HT1080 (cell line): ENCODE measurements around the gene DHX8. TPM values are rescaled to one million over a fixed set of nuclear protein-coding genes. Genes with fewer than 3 reads are reported as not detected.
A peak's percentile ranks its signal among the peaks of the same experiment; 100 is the strongest.
"Not testable (repeated sequence)": the region's sequence is repeated elsewhere in the genome, so short reads cannot be mapped to it uniquely, and the experiment has no call there.

Experiments
- DNase-seq: peaks from one replicate; pipeline ENCODE4 v3.0.0-alpha.2; 2015; ENCODE audit warnings: low read depth
- total RNA-seq: library from RNA; depleted of rRNA; stranded (reverse); fragments of >200 nt; shearing (Covaris generic); gene quantifications from 2 replicates; pipeline ENCODE4 v1.2.3, GENCODE V29; 2014

Gene DHX8
- total RNA-seq, 1 experiment from 2014 or later: 58.9 TPM

DNA sequence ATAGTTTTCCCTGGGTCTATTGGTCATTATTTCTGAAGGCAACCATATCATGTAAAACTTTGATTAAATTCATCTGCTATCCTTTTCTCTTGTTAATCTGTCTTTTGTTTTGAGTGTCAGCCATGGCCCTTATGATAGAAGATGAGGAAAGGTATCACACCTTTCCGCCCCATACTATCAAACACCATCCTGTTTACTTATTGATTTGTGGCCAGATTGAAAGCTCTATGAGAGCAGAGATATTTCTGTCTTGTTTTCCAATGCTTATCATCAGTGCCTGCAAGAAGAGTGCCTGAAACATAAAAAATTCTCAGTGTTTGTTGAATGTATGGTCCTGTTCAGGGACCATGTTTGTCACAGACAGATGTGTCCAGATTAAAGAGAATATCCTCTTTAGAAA lies 22.6 kb upstream of the DHX8 start:
- no peak for DNase-seq

DNA sequence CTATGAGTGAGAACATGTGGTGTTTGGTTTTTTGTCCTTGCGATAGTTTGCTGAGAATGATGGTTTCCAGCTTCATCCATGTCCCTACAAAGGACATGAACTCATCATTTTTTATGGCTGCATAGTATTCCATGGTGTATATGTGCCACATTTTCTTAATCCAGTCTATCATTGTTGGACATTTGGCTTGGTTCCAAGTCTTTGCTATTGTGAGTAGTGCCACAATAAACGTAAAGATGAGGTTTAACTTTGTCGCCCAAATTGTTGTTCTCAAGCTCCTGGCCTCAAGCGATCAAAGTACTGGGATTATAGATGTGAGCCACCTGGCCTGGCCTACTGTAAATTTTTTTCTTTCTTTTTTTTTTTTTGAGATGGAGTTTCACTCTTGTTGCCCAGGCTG lies 21.2 kb upstream of the DHX8 start:
- DNase-seq: not testable (repeated sequence)

DNA sequence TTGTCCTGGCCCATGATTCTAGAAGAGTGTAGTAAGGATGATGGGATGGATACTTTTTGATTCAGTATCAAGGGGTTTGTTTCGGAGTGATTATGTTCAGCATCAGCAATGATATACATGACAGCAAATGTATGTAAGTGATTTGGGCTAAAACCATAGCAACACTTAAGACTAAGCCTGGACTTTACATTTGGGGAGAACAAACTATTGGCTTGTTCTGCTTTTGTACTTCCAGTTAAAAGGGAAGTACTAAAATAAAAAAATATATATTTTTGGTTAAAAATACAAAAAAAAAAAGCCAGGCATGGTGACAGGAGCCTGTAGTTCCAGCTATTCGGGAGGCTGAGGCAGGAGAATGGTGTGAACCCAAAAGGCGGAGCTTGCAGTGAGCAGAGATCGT lies 20.5 kb upstream of the DHX8 start:
- DNase-seq: no peak

DNA sequence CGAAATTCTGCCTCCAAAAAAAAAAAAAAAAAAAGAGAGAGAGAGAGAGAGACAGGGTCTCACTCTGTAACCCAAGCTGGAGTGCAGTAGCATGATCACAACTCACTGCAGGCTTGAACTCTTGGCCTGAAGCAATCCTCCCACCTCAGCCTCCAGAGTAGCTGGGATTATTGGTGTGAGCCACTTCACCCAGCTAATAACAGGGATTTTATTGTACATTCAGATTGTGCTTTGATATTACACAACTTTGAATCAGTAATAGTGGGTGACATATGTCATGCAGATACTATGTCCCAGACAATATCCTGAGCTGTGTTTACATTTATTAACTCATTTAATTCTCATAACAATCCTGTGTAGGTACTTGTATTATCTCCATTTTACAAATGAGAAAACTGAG lies 19.7 kb upstream of the DHX8 start:
- DNase-seq: no peak

DNA sequence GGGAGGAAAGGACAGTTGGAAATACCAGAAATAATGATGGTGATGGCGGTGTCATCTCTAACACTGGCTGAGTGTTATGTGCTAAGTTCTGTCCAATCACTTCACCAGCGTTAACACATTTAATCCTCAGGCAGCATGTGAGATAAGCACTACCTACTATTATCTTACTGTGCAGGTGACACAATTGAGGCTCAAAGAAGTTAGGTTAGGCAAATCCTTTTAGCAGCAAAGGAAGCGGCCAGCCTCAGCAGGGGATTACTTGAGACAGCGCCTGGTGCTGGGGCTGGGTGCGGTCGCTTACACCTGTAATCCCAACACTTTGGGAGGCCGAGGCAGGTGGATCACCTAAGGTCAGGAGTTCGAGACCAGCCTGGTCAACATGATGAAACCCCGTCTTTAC lies 18.7 kb upstream of the DHX8 start:
- no peak for DNase-seq

DNA sequence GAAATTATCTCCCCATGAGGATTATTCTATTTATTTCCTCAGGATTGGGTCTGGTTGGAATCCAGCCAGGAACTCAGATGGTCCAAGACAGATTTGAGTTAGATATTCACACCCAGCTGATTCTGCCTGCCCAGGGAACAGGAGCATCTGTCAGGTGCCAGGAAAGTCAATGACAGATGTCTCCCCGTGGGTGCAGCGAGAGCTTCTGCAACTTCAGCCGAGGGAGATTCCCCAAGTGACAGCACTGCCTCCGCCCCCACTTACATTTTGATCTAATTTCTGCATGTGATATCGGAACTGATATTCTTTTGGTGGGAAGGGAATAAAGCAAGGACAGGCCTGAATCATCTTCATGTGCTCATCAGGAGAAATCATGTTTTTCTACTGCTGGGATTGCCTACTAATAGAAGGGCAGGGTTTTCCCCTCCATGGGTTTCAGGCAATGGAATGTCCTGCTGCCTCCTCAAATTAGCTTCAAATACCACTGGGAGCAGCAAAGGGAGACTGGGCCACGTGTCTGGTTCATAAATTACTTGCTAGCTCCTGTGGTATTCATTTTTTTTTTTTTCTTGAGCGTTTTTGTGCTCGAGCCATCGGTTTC lies 15.7 kb upstream of the DHX8 start:
- peak; percentile 44 for DNase-seq

DNA sequence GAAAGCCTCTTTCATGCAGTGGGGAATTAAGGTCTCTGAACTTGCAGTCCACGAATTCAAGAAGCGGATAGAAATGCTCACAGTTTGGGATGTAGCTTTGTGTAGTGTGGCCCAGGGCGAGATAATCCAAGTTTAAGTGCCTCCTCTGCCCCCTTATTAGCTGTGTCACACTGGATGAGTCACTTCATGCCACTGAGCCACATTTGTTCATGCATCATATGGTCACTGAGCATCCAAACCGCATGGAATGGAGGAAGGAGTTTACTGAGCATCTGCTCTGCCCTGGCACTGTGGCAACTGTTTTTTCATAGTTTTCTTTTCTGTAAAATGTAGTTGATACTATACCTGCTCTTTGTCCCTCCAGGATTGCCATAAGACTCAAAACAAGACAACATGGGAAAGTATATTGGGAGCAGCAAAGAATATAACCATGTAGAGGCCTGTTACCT lies 15.1 kb upstream of the DHX8 start:
- DNase-seq: peak; percentile 84

DNA sequence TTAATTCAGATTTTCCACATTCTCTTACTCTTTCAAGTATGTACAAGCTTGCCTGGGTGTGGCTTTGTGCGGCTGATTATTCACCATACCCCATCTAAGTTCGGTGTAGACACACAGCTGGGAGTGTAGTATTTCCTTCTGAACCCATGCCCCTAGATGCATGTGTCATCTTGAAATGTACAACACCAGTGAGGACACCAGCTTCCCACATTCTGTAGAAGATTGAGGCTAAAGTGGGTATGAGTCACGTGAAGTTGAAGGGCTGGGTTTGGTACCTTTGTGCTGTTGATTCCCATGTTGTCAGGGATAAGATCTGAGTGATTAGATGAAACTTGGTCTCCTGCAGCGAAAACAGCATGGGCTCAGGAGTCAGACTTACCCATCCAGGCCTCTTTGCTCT lies 14.6 kb upstream of the DHX8 start:
- DNase-seq: peak; percentile 98

DNA sequence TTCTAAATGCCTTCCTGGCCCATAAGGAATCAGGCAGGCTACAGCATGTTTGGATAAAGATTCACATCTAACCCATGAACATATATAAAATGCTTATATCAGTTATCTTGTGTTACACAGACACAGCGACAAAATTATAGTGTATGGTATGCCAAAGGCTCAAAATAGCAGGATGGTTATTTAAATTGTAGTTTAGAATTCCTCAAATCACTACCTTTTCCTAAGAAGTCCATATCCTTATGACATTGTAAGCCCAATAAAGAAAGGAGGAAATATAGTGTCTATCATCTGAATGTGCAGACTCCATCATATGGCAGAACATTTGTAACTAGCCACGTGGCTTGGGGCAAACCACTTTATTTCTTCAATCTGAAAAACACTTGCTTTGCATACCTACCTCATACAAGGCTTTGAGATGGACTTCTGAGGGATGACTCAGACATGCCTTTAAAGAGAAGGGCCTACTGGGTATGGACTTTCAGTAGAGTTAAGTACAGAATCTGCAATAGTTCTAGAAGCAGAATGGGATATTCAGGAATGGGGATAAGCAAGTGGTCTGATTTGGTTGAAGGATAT lies 12.1 kb upstream of the DHX8 start:
- DNase-seq: peak; percentile 18

DNA sequence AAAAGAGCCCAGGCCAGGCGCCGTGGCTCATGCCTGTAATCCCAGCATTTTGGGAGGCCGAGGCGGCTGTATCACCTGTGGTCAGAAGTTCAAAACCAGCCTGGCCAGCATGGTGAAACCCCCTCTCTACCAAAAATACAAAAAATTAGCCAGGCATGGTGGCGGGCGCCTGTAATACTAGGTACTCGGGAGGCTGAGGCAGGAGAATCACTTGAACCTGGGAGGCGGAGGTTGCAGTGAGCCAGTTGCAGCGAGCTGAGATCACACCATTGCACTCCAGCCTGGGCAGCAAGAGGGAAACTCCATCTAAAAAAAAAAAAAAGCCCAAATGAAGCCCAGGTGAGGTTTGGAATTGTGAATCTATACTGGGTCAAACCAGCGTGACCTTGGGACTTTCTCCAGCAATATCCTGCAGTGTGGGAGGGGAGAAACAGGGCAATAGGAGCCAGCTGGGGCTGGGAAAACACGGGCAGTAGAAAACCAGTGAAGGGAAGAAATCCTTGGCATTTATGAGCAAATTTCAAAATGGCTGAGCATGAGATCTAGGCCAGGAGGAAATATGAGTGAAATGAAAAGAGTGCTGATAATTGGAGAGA lies 8.2 kb upstream of the DHX8 start:
- DNase-seq: no peak

DNA sequence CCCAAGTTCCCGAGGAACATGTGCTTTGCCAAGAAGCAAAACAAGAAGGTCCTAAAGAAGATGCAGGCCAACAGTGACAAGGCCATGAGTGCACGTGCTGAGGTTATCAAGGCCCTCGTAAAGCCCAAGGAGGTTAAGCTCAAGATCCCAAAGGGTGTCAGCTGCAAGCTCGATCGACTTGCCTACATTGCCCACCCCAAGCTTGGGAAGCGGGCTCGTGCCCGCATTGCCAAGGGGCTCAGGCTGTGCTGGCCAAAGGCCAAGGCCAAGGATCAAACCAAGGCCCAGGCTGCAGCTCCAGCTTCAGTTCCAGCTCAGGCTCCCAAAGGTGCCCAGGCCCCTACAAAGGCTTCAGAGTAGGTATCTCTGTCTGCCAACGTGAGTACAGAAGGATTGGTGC lies 7.5 kb upstream of the DHX8 start:
- not testable (repeated sequence) for DNase-seq

DNA sequence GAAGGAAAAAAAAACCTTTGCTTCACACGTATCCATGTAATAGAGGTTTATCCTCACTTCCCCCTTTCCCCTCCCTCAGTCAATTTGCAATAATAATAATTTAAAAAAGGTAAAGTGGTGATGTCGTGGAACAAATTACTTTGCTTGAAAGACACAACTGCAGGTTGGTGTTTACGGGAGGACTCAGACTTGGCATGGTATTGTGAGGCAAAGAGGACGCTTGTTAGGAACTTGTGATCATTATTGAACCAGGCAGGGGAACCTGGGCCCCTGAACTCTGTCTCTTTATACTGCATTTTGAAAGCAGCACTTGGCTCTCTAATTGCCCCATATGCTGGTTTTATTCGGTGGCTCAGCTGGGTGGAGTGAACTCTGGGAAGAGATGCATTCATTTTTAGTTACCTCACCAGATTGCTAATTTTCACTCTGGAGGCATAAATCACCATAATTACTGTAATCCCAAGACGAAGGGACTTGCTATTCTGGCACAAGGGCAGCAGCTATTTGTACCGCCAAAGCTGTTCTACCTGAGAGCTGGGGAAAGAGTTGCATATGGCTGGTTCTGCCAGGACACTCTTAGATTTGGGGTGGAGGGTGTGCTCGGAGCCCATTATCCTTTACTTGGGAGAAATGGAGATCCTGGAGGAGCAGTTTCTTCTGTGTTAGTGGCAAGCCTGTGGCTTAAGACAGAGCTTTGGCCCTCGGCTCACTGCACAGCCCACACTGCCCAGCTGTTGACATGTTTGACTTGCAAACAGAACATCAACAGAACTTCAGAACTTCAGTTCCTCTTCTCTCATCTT lies 5.7 kb upstream of the DHX8 start:
- no peak for DNase-seq

DNA sequence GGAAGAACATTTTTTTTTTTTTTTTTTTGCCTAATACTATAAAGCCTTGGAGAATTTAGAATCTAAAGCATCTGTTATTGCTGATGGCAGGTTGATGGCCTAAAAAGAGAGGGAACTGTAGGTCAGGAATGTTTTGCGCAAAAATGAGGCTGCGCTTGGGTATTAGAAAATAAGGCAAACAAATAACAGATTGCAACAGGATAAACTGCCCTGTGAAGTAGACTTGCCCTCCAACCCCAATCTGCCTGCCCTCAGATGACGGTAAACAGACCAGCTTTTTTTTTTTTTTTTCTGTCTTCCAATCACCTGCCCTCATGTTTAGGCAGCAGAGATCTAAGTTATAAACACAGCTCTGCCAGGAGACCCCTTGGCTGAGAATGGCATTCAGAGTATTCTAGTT lies 3.8 kb upstream of the DHX8 start:
- no peak for DNase-seq

DNA sequence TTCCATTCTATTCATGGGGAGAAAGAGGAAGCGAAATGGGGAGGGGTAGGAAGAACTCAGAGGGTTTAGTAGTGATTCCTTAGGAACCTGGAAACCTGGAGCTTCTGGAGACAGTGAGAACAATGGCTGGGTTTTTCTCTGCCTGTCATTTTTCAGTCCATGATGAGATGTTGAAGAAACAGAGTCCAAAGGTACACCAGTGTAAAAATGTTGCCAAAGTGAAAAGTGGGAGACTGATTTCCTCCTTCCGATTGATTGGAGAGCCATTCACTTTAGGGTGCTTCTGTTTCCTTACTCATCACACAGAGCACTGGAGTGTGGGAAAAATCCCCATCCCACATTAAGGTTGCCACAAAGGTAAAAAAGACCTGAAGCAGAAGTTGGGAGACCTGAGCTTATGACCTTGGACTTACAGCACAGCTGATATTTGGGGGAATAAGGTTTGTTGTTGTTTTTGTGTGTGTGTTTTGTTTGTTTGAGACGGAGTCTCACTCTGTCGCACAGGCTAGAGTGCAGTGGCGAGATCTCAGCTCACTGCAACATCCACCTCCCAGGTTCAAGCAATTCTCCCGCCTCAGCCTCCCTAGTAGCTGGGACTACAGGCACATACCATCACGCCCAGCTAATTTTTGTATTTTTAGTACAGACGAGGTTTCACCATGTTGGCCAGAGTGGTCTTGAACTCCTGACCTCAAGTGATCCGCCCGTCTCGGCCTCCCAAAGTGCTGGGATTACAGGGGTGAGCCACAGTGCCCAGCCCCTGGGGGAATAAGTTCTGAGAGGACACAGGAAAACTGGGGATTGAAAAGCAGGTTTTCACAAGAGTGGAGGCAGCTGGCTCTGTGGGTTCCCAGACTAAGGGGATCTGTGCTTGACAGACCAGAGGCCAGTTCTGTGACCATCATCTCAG lies 1.4 kb upstream of the DHX8 start:
- no peak for DNase-seq

DNA sequence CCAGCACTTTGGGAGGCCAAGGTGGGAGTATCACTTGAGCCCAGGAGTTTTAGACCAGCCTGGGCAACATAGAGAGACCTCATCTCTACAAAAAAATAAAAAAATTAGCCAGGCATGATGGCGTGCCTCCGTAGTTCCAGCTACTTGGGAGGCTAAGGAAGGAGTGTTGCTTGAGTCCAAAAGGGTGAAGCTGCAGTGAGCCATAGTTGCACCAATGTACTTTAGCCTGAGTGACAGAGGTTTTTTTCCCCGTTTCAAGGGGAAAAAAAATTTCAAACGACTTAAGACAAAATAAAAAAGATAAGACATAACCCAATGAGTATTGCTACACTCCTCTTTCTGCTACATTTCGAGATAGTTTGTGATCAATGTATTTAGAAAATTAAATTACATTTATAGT lies 6.8 kb downstream of the DHX8 start:
- DNase-seq: no peak

DNA sequence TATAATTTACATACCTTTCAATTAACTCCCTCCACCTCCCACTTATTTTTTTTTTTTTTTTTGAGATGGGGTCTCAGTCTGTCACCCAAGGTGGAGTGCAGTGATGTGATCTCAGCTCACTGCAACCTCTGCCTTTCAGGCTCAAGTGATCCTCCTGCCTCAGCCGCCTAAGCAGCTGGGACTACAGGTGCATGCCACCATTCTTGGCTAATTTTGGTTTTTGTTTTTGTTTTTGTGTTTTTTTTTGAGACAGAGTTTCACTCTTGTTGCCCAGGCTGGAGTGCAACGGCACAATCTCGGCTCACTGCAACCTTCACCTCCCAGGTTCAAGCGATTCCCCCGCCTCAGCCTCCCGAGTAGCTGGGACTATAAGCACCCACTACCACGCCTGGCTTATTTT lies 25.7 kb downstream of the DHX8 start:
- not testable (repeated sequence) for DNase-seq

DNA sequence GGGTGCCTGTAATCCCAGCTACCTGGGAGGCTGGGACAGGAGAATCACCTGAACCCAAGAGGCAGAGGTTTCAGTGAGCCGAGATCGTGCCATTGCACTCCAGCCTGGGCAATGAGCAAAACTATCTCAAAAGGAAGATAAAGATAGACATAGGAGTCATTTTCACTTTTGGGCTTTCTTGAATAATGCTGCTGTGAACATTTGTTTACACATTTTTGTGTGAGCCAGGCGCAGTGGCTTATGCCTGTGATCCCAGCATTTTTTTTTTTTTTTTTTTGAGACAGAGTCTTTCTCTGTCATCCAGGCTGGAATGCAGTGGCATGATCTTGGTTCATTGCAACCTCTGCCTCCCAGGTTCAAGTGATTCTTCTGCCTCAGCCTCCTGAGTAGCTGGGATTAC lies 27.4 kb downstream of the DHX8 start:
- not testable (repeated sequence) for DNase-seq

DNA sequence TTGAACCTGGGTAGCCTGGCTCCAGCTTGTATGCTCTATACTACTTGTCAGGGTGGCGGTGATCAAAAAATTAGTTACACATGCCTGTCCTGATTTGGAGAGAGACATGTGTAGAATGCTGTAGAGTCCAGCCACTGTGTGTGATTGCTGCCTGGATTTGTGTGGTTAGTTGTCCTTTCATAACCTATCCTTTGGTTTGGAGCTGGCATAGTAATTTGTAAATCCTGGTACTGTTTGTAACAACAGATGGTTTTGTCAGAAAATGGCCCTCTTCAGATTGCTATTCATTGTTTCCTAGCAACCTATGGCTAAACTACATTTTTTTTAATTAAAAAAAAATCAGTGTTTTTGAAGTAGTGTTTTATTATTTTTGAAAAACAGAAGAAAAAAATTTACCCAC lies 31.9 kb downstream of the DHX8 start:
- DNase-seq: no peak

DNA sequence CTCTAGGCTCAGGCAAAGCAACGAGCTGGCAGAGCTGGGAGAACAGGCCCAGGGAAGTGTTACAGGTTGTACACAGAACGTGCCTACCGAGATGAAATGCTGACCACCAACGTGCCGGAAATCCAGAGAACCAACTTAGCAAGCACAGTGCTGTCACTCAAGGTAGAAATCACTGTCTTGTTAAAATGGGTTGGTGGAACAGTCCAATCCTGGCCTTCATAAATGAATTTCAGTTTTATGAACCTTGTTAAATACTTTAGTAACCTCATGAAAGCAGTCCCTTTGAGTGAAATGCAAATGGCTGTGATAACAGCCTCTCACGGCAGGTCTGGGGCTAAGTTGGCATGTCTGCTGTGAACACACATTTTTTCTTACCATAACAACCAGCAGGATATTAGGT lies 33.4 kb downstream of the DHX8 start:
- DNase-seq: no peak

DNA sequence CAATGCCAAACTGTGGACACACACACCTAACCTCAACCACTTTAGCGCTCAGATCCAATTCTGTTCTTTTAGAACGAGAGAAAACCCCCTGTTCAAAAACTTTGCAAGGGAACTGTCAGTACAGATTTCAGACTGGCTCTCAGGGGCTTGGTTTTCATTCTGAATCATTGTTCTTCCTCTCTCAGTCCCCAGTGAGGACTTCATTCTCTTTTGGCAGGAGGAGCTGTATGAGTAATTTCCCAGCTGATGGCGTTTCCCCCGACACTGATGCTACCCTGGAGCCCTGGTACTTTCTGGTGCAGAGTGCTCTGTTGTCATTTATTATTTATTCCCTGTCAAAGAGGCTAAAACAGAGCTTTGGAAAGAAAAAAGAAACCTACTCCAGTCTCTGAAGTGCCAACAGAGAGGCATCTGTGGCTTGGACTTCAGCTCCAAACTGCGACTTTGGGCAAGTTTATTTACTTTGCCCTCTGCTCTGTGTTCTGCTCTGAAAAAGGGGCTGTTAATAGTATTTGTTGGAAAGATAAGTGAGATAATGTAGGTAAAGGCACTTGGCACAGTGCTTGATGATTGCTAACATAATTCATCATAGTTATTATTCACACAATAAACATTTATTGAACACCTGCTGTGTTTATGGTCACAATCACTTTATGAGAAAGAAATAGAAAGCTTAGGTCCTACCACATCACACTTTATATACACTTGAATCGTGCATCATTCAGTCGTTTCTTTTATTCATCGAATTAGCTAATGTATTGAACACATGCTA lies 34.0 kb downstream of the DHX8 start:
- DNase-seq: peak; percentile 79

DNA sequence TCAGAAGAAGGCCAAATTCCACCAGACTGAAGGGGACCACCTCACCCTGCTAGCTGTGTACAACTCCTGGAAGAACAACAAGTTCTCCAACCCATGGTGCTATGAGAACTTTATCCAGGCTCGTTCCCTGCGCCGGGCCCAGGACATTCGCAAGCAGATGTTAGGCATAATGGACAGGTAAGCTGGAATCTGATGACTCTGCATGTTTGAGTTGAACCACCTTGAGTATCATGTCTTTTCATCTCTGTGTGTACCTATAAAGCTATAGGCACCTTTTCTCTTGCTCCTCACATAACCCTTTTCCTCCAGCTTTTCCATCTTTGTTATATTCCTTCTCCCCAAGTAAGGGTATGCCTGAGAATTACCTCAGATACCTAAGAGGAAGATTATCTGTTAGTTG lies 37.6 kb downstream of the DHX8 start:
- no peak for DNase-seq
